Measurements from ENCODE around the gene PINK1.
"Not testable (repeated sequence)": the region's sequence is repeated elsewhere in the genome, so short reads cannot be mapped to it uniquely, and the experiment has no call there.

The PINK1 gene

DNA sequence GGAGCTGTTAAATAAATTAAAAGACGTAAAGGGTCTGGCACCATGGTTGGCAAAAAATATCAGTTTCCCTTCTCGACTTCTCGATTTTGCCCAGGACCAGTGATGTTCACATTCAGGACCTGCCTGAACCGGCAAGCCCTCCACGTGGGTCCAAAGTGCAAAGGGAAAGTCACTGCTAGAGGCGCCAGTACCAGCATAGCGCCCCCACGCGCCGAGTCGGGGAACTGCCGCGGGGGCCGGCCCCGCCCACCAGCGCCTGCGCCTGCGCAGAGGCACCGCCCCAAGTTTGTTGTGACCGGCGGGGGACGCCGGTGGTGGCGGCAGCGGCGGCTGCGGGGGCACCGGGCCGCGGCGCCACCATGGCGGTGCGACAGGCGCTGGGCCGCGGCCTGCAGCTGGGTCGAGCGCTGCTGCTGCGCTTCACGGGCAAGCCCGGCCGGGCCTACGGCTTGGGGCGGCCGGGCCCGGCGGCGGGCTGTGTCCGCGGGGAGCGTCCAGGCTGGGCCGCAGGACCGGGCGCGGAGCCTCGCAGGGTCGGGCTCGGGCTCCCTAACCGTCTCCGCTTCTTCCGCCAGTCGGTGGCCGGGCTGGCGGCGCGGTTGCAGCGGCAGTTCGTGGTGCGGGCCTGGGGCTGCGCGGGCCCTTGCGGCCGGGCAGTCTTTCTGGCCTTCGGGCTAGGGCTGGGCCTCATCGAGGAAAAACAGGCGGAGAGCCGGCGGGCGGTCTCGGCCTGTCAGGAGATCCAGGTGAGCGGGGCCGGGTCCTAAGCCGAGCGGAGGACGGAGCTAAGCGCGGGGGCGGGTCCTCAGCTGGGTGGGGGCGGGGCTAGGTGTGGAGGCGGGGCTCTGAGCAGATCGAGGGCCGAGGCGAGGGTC, at the start of gene PINK1:
TSS of gene PINK1 (plus strand) at position 269 of the 875 bp plus-strand sequence. CDS start at position 360, 91 bp downstream.
- in situ Hi-C loops (cut with HindIII; ENCODE audit: low sequenced_read_pairs) = no loop called here

DNA sequence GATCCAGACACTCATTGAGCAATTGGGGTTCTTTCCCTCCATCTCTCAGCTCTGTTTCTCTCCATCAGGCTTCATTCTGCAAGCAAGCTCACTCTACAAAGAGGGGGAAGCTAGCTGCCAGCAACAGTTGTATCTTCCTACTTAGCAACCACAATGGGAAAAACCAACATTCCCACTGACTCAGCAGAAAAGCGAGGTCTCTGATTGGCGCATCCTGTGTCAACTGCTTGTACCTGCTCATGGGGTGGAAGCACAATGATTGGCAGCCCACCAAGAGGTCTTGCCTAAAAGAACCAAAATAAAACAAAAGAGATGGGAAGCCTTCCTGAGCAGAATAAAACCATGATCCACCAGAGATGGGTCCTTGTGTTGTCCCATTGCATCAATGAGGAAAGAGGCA, 48.4 kb upstream of the PINK1 start:
- in situ Hi-C loops (cut with HindIII; ENCODE audit: low sequenced_read_pairs) = no loop called here

- in situ Hi-C loops (cut with HindIII; ENCODE audit: low sequenced_read_pairs) = no loop called here
These were observed 46.2 kb upstream of the PINK1 start for GRCh38 chr1:20586953-20587660.

- in situ Hi-C loops (cut with HindIII; ENCODE audit: low sequenced_read_pairs) = no loop called here
These were observed 45.6 kb upstream of the PINK1 start for GRCh38 chr1:20587661-20588053.

DNA sequence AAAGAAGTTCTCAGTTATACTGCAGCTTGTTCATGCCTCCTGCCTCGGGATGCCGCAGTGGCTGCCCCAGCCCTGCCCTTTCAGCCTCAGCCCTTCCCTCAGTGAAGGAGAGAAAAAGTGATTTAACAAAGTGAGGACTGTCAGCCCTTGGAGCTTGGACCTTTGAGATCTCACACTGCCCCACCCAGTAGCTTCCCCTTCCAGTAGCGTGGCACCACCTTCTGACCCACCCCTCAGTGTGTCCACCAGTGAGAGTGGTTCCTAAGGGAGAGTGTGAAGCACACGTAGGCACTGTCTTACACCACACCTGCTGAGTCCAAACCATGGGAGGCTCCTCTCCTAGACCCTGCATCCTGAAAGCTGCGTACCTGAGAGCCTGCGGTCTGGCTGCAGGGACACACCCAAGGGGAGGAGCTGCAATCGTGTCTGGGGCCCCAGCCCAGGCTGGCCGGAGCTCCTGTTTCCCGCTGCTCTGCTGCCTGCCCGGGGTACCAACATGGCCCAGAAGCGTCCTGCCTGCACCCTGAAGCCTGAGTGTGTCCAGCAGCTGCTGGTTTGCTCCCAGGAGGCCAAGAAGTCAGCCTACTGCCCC, 44.5 kb upstream of the PINK1 start, which contains the start of gene CDA:
TSS of gene CDA (plus strand) at position 464 of the 592 bp plus-strand sequence. CDS start at position 497, 33 bp downstream.
- in situ Hi-C loops (cut with HindIII; ENCODE audit: low sequenced_read_pairs) = no loop called here

GRCh38 chr1:20589331-20590278, 43.7 kb upstream of the PINK1 start:
- in situ Hi-C loops (cut with HindIII; ENCODE audit: low sequenced_read_pairs) = no loop called here

GRCh38 chr1:20590306-20590777, 42.9 kb upstream of the PINK1 start:
- in situ Hi-C loops (cut with HindIII; ENCODE audit: low sequenced_read_pairs) = no loop called here

GRCh38 chr1:20593756-20594155, 39.5 kb upstream of the PINK1 start:
- in situ Hi-C loops (cut with HindIII; ENCODE audit: low sequenced_read_pairs) = no loop called here

DNA sequence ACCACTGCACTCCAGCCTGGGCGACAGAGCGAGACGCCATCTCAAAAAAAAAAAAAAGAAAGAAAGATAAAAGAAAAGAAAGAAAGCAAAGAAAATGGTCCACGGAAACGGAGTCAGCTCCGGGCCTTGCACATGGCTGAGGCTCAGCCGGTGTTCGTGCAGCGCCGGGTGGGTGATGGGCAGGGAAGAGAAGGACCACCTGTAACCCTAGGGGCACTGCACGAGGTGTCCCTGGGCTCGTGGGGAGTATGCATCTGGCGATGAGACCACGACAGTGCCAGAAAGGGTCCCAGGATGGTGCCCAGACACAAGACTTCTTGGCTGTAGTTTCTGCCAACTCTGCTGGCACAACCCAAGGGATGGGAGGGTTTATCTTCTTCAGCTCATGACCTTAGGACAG, 38.5 kb upstream of the PINK1 start:
- in situ Hi-C loops (cut with HindIII; ENCODE audit: low sequenced_read_pairs) = no loop called here

DNA sequence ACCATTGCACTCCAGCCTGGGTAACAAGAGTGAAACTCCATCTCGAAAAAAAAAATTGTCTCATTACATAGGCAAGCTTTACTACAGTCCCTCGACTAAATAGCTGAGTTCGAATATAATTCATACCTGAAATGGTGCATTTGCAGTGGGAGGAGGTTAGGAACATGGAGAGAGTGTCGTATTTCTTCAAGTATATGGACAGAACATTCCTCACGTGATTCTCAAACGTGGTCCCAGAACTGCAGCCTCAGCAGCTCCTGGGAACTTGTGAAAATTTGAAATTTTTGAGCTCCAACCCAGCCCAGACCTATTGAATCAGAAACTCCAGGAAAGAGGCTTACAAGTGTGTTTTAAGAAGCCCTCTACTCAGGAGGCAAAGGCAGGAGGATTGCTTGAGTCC, 37.2 kb upstream of the PINK1 start:
- in situ Hi-C loops (cut with HindIII; ENCODE audit: low sequenced_read_pairs) = no loop called here

GRCh38 chr1:20597650-20598049, 35.6 kb upstream of the PINK1 start:
- in situ Hi-C loops (cut with HindIII; ENCODE audit: low sequenced_read_pairs) = no loop called here

DNA sequence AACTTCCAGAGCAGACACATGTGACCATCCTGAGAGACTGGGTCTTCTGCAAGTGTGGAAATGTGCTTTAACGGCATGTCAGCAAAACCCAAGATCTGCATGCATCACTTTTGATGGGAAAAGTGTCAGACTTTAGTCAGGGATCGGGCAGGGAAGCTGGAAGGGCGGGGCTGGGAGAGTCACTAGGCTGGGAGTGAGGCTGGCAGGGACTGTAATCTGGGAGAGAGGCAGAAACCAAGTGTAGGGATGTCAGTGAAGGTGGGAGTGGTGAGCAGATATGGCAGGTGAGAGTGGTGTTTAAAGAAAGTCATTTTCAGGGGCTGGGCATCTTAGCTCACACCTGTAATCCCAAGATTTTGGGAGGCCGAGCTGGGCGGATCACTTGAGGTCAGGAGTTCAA, 33.1 kb upstream of the PINK1 start:
- in situ Hi-C loops (cut with HindIII; ENCODE audit: low sequenced_read_pairs) = no loop called here

GRCh38 chr1:20601129-20601825, 32.0 kb upstream of the PINK1 start:
- in situ Hi-C loops (cut with HindIII; ENCODE audit: low sequenced_read_pairs) = no loop called here

- in situ Hi-C loops (cut with HindIII; ENCODE audit: low sequenced_read_pairs) = no loop called here
These were observed 30.3 kb upstream of the PINK1 start for GRCh38 chr1:20602851-20603450.

- in situ Hi-C loops (cut with HindIII; ENCODE audit: low sequenced_read_pairs) = no loop called here
These were observed 29.5 kb upstream of the PINK1 start for GRCh38 chr1:20603504-20604464.

DNA sequence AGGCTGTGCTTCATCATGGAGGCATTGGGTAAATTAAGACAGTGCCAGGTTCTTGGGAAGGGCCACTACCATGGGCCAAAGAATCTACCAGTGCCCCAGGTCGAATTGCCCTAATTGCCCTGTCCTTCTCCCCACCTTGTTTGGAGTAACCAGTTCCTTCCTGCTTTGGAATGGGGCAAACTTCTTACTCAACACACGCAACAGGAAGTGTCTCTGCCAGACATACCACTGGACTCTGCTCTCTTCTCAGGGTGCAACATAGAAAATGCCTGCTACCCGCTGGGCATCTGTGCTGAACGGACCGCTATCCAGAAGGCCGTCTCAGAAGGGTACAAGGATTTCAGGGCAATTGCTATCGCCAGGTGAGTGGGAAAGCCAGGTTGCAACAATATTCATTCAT, 28.6 kb upstream of the PINK1 start:
- in situ Hi-C loops (cut with HindIII; ENCODE audit: low sequenced_read_pairs) = no loop called here

- in situ Hi-C loops (cut with HindIII; ENCODE audit: low sequenced_read_pairs) = not testable (repeated sequence)
These were observed 26.3 kb upstream of the PINK1 start for GRCh38 chr1:20606801-20607570.

Data from DLD1 (cell line).